Activated CD8-positive, alpha-beta memory T cell treated with anti-CD3 and anti-CD28 coated beads, Interleukin-2, amount 50 U/mL, for 24 hours (primary cell): ENCODE results near the gene SIAH3.

Experiments
- DNase-seq: peaks from one replicate; pipeline ENCODE4 v3.0.0-alpha.2; 2020; ENCODE audit errors: extremely low read depth

The SIAH3 gene

DNA sequence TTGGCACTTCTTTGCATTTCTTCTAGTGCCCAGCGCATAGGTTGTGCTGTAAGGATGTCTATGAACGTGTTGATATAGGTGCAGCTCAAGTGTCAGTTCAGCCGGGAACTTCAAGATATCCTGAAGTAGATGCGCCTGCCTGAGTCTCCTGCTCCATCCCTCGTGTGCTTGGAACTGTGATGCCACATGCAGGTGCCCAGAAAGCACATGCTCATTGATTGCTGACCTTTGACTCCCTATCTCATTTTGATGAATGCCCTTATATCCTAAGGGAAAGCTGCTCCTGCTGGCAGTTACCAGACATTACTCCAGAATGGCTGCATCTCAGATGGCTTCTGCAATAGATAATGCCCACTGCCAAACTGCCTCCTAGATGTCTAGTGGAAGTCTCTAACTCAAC, 108.6 kb downstream of the SIAH3 start:
- DNase-seq = no peak

DNA sequence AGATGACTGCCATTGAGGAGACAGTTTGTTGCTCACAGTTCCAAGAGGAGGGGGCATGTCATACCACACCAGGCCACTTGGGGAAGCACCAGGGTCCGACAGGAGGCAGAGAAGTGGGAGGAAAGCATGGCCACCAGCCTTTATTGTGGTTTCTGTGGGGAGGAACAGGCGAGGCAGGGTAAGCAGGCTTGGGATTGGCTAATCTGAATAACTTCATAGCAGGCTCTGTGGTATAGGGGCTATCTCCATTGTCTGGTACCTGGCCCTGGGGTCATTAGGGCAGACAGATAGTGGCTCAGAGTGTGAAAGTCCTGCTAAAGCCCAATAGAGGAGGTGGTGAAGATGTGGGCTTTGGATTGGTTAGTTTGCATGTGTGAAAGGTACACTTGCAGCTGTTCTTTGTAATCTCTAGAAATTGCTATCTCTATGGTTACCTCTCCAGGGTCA, 114.0 kb downstream of the SIAH3 start:
- no peak for DNase-seq

DNA sequence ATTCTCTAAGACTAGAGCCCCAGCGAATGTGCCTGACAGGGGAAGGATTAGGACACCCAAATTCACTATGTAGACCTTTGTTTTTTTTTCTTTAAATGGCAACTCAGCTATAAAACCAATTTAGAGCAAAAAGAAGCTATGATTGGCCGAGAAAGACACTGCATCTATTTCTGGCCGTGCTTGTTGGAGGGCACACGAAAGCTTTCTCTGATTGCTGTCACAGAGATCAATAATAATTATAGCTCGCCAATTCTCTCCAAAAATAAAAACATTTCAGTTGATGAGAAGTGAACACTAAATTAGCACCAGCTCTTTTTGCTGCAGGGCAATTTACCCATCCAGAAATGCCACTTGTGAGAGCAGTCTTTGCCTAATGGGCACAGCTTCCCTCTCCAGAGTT, 118.2 kb downstream of the SIAH3 start:
- no peak for DNase-seq

DNA sequence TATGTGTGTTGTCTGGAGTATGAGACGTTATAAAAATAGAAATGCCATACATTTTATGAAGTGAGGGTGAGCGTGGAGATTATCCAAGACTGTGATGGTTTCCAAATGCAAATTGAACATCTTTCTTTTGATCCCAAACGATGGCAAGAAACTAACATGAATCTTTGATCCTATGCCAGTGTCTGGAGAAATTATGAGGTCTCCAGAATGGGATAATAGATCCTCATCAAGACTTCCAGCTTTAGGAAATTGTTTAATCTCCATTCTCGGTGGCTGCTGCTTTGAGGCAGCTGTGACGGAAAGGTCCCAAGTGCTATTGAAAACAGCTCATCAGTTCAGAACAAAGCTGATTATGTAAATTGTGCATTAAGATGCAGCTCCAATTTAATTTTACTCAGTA, 118.6 kb downstream of the SIAH3 start:
- DNase-seq = no peak

GRCh38 chr13:45731455-45731854, 120.1 kb downstream of the SIAH3 start:
- DNase-seq = no peak

GRCh38 chr13:45728759-45729158, 122.8 kb downstream of the SIAH3 start:
- no peak for DNase-seq
